Measurements from ENCODE around the gene ABI3.

GRCh38 chr17:49209061-49209571 lies 1.4 kb upstream of the ABI3 start:
- TF ChIP-seq CTCF (IDR thresholded peaks at IDR 0.05) (no peak), POLR2A (IDR thresholded peaks at IDR 0.05) (no peak), EP300 (IDR thresholded peaks at IDR 0.05) (no peak)
